ENCODE measurements around the gene PCDHA5. TPM values are rescaled to one million over a fixed set of nuclear protein-coding genes. Genes with fewer than 3 reads are reported as not detected.

Gene PCDHA5
- total RNA-seq, 1 experiment from 2014 or later: 0.33 TPM

DNA sequence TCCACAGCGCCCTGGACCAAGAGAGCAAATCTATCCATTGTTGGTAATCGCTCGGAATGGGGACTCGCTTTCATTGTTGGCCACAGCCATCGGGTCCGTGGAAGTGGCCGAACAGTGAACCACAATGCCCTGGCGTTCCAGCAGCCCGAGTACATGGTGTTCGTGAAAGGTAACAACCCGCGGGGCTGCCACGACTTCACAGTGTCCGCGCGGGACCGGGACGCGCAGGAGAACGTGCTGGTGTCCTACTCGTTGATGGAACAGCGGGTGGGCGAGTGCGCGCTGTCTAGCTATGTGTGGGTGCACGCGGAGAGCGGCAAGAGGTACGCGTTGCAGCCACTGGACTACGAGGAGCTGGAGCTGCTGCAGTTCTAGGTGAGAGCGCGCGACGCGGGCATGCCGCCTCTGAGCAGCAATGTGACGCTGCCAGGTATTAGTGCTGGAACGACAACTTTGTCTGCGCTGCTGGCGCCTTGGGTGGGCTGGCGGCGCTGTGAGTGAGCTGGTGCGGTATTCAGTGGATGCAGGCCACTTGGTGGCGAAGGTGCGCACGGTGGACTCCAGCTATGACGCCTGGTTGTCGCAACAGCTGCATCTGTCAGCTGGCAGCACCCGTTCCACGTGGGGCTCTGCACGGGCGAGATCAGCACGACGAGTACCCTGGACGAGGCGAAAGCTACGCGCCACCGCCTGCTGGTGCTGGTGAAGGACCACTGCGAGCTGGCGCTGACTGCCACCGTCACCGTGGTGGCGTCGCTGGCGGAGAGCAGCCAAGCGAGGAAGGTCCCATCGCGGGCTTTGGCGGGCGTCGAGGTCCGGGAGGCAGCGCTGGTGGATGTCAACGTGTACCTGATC is 41.3 kb downstream of the PCDHA5 start:
- peaks cover 26 to 35% of the 10 kb centered on the region in 2 experiments for H3K9me3 Mint-ChIP-seq
- no peaks in the 10 kb centered on the region for H3K23me2 ChIP-seq (ENCODE audit: insufficient read length, low read depth, low read length, poor library complexity, severe bottlenecking)
- no peak overlapping the region for H3K9ac ChIP-seq (ENCODE audit: extremely low read depth, insufficient read length, low read length)
- no peaks in the 10 kb centered on the region for H3K79me2 ChIP-seq (ENCODE audit: insufficient read depth, low read length)
- no peak overlapping the region for H3K27ac ChIP-seq (ENCODE audit: insufficient read length, low read depth, low read length)
- no peaks in the 10 kb centered on the region for H3K4me1 ChIP-seq (ENCODE audit: insufficient read depth, low read length)
- H3K27ac Mint-ChIP-seq: no peak overlapping the region; a peak in 1 of 7 replicates
- H3K4me3 Mint-ChIP-seq: no peak overlapping the region
- H4K8ac ChIP-seq (replicated peaks; ENCODE audit: insufficient read length, low read depth, low read length): no peak overlapping the region
- no peak overlapping the region for H3K14ac ChIP-seq (ENCODE audit: insufficient read depth, low read length)
- no CpG with 5 or more reads among the region's 76 CpGs for WGBS (ENCODE audit: extremely low coverage, insufficient read length, low lambda C conversion rate)
- H3K36me3 Mint-ChIP-seq (ENCODE audit: insufficient read depth in 1 of 3, low read depth in 3 of 3): peaks cover 35 to 48% (median 41%) of the 10 kb centered on the region in 3 experiments
- no peak overlapping the region for H2BK20ac ChIP-seq (ENCODE audit: low read depth, low read length, poor library complexity, severe bottlenecking)
- no peaks in the 10 kb centered on the region for H3K27me3 ChIP-seq (ENCODE audit: insufficient read depth, low read length)
- no peak for DNase-seq
- H2AK5ac ChIP-seq (ENCODE audit: insufficient read length, low read length): no peak overlapping the region
- no peak overlapping the region for H3K18ac ChIP-seq (ENCODE audit: insufficient read length, low read depth, low read length)
- no peaks in the 10 kb centered on the region for H3K27me3 Mint-ChIP-seq (ENCODE audit: low read depth)
- TF ChIP-seq, protein P1, sequence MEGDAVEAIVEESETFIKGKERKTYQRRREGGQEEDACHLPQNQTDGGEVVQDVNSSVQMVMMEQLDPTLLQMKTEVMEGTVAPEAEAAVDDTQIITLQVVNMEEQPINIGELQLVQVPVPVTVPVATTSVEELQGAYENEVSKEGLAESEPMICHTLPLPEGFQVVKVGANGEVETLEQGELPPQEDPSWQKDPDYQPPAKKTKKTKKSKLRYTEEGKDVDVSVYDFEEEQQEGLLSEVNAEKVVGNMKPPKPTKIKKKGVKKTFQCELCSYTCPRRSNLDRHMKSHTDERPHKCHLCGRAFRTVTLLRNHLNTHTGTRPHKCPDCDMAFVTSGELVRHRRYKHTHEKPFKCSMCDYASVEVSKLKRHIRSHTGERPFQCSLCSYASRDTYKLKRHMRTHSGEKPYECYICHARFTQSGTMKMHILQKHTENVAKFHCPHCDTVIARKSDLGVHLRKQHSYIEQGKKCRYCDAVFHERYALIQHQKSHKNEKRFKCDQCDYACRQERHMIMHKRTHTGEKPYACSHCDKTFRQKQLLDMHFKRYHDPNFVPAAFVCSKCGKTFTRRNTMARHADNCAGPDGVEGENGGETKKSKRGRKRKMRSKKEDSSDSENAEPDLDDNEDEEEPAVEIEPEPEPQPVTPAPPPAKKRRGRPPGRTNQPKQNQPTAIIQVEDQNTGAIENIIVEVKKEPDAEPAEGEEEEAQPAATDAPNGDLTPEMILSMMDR (conservative IDR thresholded peaks at IDR 0.05): no peak
- no peak overlapping the region for H2BK5ac ChIP-seq (ENCODE audit: insufficient read length, low read length)
- H4K5ac ChIP-seq (ENCODE audit: insufficient read length, low read depth, low read length): no peak overlapping the region
- H3K4me1 Mint-ChIP-seq: peaks cover 0 to 6% of the 10 kb centered on the region in 2 experiments; a peak in 1 of 4 replicates
- H3K23ac ChIP-seq (ENCODE audit: insufficient read length, low read depth, low read length): no peak overlapping the region
- H2BK12ac ChIP-seq (ENCODE audit: insufficient read length, low read depth, low read length): no peak overlapping the region
- H3T11ph ChIP-seq (ENCODE audit: low read length): no peak overlapping the region
- H3K4me2 ChIP-seq (ENCODE audit: insufficient read depth, insufficient read length, low read length): no peak overlapping the region
- no peak overlapping the region for H2BK15ac ChIP-seq (ENCODE audit: low read depth, low read length)
- no peak overlapping the region for H2BK120ac ChIP-seq (ENCODE audit: low read depth, low read length, poor library complexity, severe bottlenecking)
- H3K56ac ChIP-seq (ENCODE audit: insufficient read length, low read depth, low read length): no peak overlapping the region
- H4K91ac ChIP-seq (ENCODE audit: insufficient read length, low read depth, low read length): no peak overlapping the region
- H4K20me1 ChIP-seq (ENCODE audit: control insufficient read depth, insufficient read depth, insufficient read length): no peaks in the 10 kb centered on the region
- H3K4ac ChIP-seq (ENCODE audit: low read depth, low read length): no peak overlapping the region
- H3K79me1 ChIP-seq (ENCODE audit: insufficient read depth, low read depth, low read length, poor library complexity, severe bottlenecking): no peaks in the 10 kb centered on the region
- H3K9me3 ChIP-seq (ENCODE audit: control insufficient read depth, low read depth, low read length): peaks cover 9% of the 10 kb centered on the region
- H2AFZ ChIP-seq (ENCODE audit: low read length): no peak overlapping the region

Measured in H9 (cell line).